Measurements from ENCODE around the gene SLC25A48.

DNA sequence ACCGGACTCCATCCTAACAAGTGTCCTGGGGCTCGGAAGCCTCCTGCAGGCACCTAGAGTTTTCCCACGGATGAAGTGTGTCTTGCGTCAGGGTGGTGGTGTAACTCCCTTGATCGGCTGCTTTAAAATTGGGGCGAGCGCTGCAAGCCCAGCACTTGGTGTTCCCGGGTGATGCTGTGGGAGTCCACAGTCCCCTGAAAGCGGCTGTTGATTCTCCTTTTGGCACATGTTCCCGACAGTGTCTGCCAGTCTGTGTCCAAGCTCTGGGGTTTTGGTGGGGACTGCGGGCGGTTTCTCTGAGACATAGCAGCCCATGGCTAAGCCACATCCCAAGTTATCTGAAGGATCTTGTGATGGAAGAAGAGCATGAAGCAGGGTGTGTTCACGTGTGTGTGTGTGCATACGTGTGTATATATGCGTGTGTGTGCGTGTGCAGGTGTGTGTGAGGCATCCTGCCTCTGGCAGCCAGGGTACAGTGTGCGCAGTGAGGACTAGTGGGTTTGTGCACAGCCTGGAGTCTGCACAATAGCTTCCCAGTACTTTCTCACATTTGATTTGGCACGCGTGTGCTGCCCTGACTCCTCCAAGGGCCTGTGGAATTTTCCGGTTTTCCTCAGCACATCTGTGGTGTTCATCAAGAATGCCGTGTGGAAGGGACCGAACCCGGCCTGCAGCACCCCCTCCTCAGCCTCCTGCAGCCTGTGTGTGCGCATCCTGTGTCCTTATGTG is 16.9 kb downstream of the SLC25A48 start:
- TF ChIP-seq CTCF (IDR thresholded peaks at IDR 0.05), result no peak
- no peak for TF ChIP-seq POLR2A (IDR thresholded peaks at IDR 0.05)
